H1 (cell line): ENCODE measurements around the gene LDLRAD4.

ENCODE experiments used
- ATF2 ChIP-seq: IDR thresholded peaks from 2 replicates; pipeline ENCODE4 v1.6.1; 2012; ENCODE audit warnings: low read length, inconsistent platforms
- ATF3 ChIP-seq: IDR thresholded peaks from 2 replicates; pipeline ENCODE4 v1.6.1; 2011; ENCODE audit warnings: low read depth, mild to moderate bottlenecking, low read length; ENCODE audit not compliant: insufficient read depth
- CHD2 ChIP-seq: IDR thresholded peaks from 2 replicates; pipeline ENCODE4 v1.6.1; 2012; ENCODE audit warnings: low read length, improper control_type of control experiment
- CTCF ChIP-seq, 3 experiments: IDR thresholded peaks; 1 replicate in 2 of 3; 2 replicates in 1 of 3; pipeline versions ENCODE4 v1.5.1 to v1.6.1; 2011; ENCODE audit warnings: low read length in 3 of 3, mild to moderate bottlenecking in 3 of 3, inconsistent platforms in 2 of 3, low read depth in 1 of 3, moderate library complexity in 1 of 3; ENCODE audit not compliant: insufficient read depth in 1 of 3; ENCODE audit errors: control extremely low read depth in 1 of 3
- EZH2 ChIP-seq: fragments of 200-600 bp; sonication (generic); IDR thresholded peaks from 2 replicates; pipeline ENCODE4 v1.7.1; 2012; ENCODE audit warnings: low read depth, mild to moderate bottlenecking, moderate library complexity, low read length, inconsistent platforms; ENCODE audit not compliant: severe bottlenecking
- MAX ChIP-seq: IDR thresholded peaks from 2 replicates; pipeline ENCODE4 v1.6.1; 2012; ENCODE audit warnings: inconsistent platforms
- POLR2A ChIP-seq, 2 experiments: IDR thresholded peaks; 1 replicate in 1 of 2; 2 replicates in 1 of 2; pipeline ENCODE4 v1.6.1; 2011; ENCODE audit warnings: low read depth in 2 of 2, low read length in 2 of 2, mild to moderate bottlenecking in 2 of 2; ENCODE audit errors: control extremely low read depth in 1 of 2
- POLR2AphosphoS5 ChIP-seq: IDR thresholded peaks from 2 replicates; pipeline ENCODE4 v1.6.1; 2011; ENCODE audit warnings: low read depth, low read length
- RFX5 ChIP-seq: IDR thresholded peaks from 2 replicates; pipeline ENCODE4 v1.6.1; 2011; ENCODE audit warnings: low read depth, low read length, improper control_type of control experiment, borderline replicate concordance
- SP1 ChIP-seq: IDR thresholded peaks from 2 replicates; pipeline ENCODE4 v1.6.1; 2011; ENCODE audit warnings: low read depth, low read length
- TEAD4 ChIP-seq: IDR thresholded peaks from 2 replicates; pipeline ENCODE4 v1.6.1; 2012; ENCODE audit warnings: low read depth, low read length, inconsistent platforms, mixed read lengths
- USF2 ChIP-seq: IDR thresholded peaks from 2 replicates; pipeline ENCODE4 v1.6.1; 2011; ENCODE audit warnings: low read length, improper control_type of control experiment

- TF ChIP-seq CTCF (IDR thresholded peaks at IDR 0.05; ENCODE audit: control extremely low read depth in 1 of 3, insufficient read depth in 1 of 3, low read depth in 1 of 3, low read length in 3 of 3) = no peak
- no peak for TF ChIP-seq EZH2
- no peak for TF ChIP-seq ATF2
- TF ChIP-seq TEAD4 = no peak
- TF ChIP-seq RFX5 = no peak
- TF ChIP-seq USF2 = no peak
- TF ChIP-seq POLR2AphosphoS5 = no peak
- TF ChIP-seq CHD2 = no peak
- no peak for TF ChIP-seq MAX
- TF ChIP-seq POLR2A (IDR thresholded peaks at IDR 0.05; ENCODE audit: control extremely low read depth in 1 of 2, low read depth in 2 of 2, low read length in 2 of 2) = no peak
- no peak for TF ChIP-seq SP1
- no peak for TF ChIP-seq ATF3
Observed at GRCh38 chr18:13444430-13445240, 226.1 kb downstream of the LDLRAD4 start.
